A549 (cell line): ENCODE data around the gene MAMDC4. TPM values are rescaled to one million over a fixed set of nuclear protein-coding genes. Genes with fewer than 3 reads are reported as not detected.

Experiments used
- ATAC-seq, 2 experiments: fragments of 200-7000 bp in 1 of 2; fragments of >200 bp in 1 of 2; cut with Nextera tagmentation in 1 of 2; cut with Tn5 transposase in 1 of 2; 3 replicates each; pipeline versions ENCODE4 v1.8.0 to v1.9.1; 2018 to 2020; ENCODE audit warnings: mild to moderate bottlenecking in 1 of 2, moderate library complexity in 1 of 2
- CTCF ChIA-PET: fragments of 300-600 bp; sonication (Branson Sonifier 250); formaldehyde crosslinking; extraction: SDS; loops from one replicate; lab custom pipeline; 2021; ENCODE audit warnings: antibody characterized with exemption, inconsistent platforms; lab: Yijun Ruan, JAX
- POLR2A ChIA-PET: fragments of 350-600 bp; formaldehyde crosslinking; extraction: SDS; loops from one replicate; lab custom pipeline; 2021; ENCODE audit warnings: antibody characterized with exemption, inconsistent platforms; lab: Yijun Ruan, JAX
- DNase-seq, 2 experiments: peaks; one replicate each; pipeline versions ENCODE4 v3.0.0 to v3.0.0-alpha.2; 2011 to 2016; ENCODE audit warnings: low read depth in 1 of 2, low spot score in 1 of 2
- FAIRE-seq: peaks from 2 replicates; lab custom pipeline; 2011; peaks lifted over from hg19 to GRCh38; lab: Jason Lieb, UNC
- H3K27ac ChIP-seq, 2 experiments: fragments of >200 bp; sonication (Bioruptor Twin); formaldehyde crosslinking; 3 replicates each; pipeline ENCODE4 v1.5.1; 2016 to 2017
- H3K4me1 ChIP-seq: fragments of >200 bp; sonication (Bioruptor Twin); formaldehyde crosslinking; 3 replicates; pipeline ENCODE4 v1.6.1; 2016
- H3K4me2 ChIP-seq: fragments of >200 bp; sonication (Bioruptor Twin); formaldehyde crosslinking; 3 replicates; pipeline ENCODE4 v1.6.1; 2016
- H3K4me3 ChIP-seq: fragments of >200 bp; sonication (Bioruptor Twin); formaldehyde crosslinking; 3 replicates; pipeline ENCODE4 v1.5.1; 2016
- H3K9me3 ChIP-seq: fragments of >200 bp; sonication (Bioruptor Twin); formaldehyde crosslinking; 3 replicates; pipeline ENCODE4 v1.6.1; 2016
- CEBPB ChIP-seq, 2 experiments: fragments of >200 bp in 1 of 2; sonication (Bioruptor Twin) in 1 of 2; formaldehyde crosslinking in 1 of 2; IDR thresholded peaks; 2 replicates each; pipeline ENCODE4 v1.6.1; 2012 to 2016
- CHD2 ChIP-seq: fragments of 150-350 bp; IDR thresholded peaks from 2 replicates; pipeline ENCODE4 v1.6.1; 2014; ENCODE audit warnings: low read length; ENCODE audit not compliant: partially characterized antibody
- EP300 ChIP-seq, 2 experiments: fragments of >200 bp; sonication (Bioruptor Twin); formaldehyde crosslinking; IDR thresholded peaks; 2 replicates in 1 of 2; 3 replicates in 1 of 2; pipeline ENCODE4 v1.6.1; 2016 to 2017
- FOSB ChIP-seq: fragments of 250-450 bp; sonication (Bioruptor Pico); IDR thresholded peaks from 2 replicates; pipeline ENCODE4 v1.5.0; 2020; ENCODE audit warnings: mild to moderate bottlenecking, moderate library complexity
- FOSL2 ChIP-seq, 2 experiments: fragments of 450-650 bp in 1 of 2; fragments of >200 bp in 1 of 2; sonication (Bioruptor Twin) in 1 of 2; formaldehyde crosslinking; IDR thresholded peaks; 2 replicates each; pipeline versions ENCODE4 v1.5.0 to v1.6.1; 2016 to 2020; ENCODE audit warnings: mild to moderate bottlenecking in 1 of 2, moderate library complexity in 1 of 2
- FOXS1 ChIP-seq: fragments of 250-450 bp; sonication (Bioruptor Pico); IDR thresholded peaks from 2 replicates; pipeline ENCODE4 v1.5.0; 2020; ENCODE audit warnings: mild to moderate bottlenecking, moderate library complexity
- GATA3 ChIP-seq: IDR thresholded peaks from 2 replicates; pipeline ENCODE4 v1.6.1; 2012; ENCODE audit warnings: borderline replicate concordance
- HDAC2 ChIP-seq: fragments of 200-600 bp; sonication (generic); IDR thresholded peaks from 2 replicates; pipeline ENCODE4 v1.6.1; 2016
- HEYL ChIP-seq: fragments of 250-450 bp; sonication (Bioruptor Pico); IDR thresholded peaks from 2 replicates; pipeline ENCODE4 v1.8.0; 2021; ENCODE audit warnings: mild to moderate bottlenecking, moderate library complexity
- HOXA7 ChIP-seq: fragments of 250-450 bp; sonication (Bioruptor Pico); IDR thresholded peaks from 2 replicates; pipeline ENCODE4 v1.5.0; 2020; ENCODE audit warnings: mild to moderate bottlenecking, moderate library complexity
- HOXB13 ChIP-seq: fragments of 250-450 bp; sonication (Bioruptor Pico); IDR thresholded peaks from 2 replicates; pipeline ENCODE4 v1.5.0; 2020; ENCODE audit warnings: low read depth, mild to moderate bottlenecking, moderate library complexity
- HOXB5 ChIP-seq: fragments of 250-450 bp; sonication (Bioruptor Pico); IDR thresholded peaks from 2 replicates; pipeline ENCODE4 v1.5.0; 2020; ENCODE audit warnings: mild to moderate bottlenecking, moderate library complexity
- JUN ChIP-seq, 2 experiments: fragments of >200 bp; sonication (Bioruptor Twin); formaldehyde crosslinking; IDR thresholded peaks; 2 replicates in 1 of 2; 3 replicates in 1 of 2; pipeline ENCODE4 v1.6.1; 2016 to 2017
- KDM5A ChIP-seq: fragments of 200-600 bp; sonication (generic); IDR thresholded peaks from 2 replicates; pipeline ENCODE4 v1.6.1; 2016; ENCODE audit warnings: antibody characterized with exemption, mild to moderate bottlenecking
- MYC ChIP-seq: IDR thresholded peaks from 2 replicates; pipeline ENCODE4 v1.6.1; 2012; ENCODE audit warnings: mild to moderate bottlenecking, inconsistent platforms, low read length, improper control_type of control experiment, borderline replicate concordance
- PBX3 ChIP-seq: IDR thresholded peaks from 2 replicates; pipeline ENCODE4 v1.6.1; 2012
- POLR2A ChIP-seq: IDR thresholded peaks from 2 replicates; pipeline ENCODE4 v1.6.1; 2012; ENCODE audit warnings: mild to moderate bottlenecking, low read length
- POLR2AphosphoS2 ChIP-seq: conservative IDR thresholded peaks from 2 replicates; pipeline ENCODE4 v1.6.1; 2012; ENCODE audit warnings: low read length, improper control_type of control experiment, inconsistent platforms
- RARB ChIP-seq: fragments of 250-450 bp; sonication (Bioruptor Pico); IDR thresholded peaks from 2 replicates; pipeline ENCODE4 v1.8.0; 2021; ENCODE audit warnings: mild to moderate bottlenecking, moderate library complexity
- REST ChIP-seq: fragments of 200-600 bp; sonication (generic); IDR thresholded peaks from 2 replicates; pipeline ENCODE4 v1.6.1; 2016; ENCODE audit warnings: antibody characterized with exemption, mild to moderate bottlenecking, moderate library complexity
- RFX5 ChIP-seq: fragments of 450-650 bp; IDR thresholded peaks from 2 replicates; pipeline ENCODE4 v1.7.1; 2014; ENCODE audit warnings: antibody characterized with exemption, mild to moderate bottlenecking, moderate library complexity
- SMC3 ChIP-seq: fragments of >200 bp; sonication (Bioruptor Twin); formaldehyde crosslinking; IDR thresholded peaks from 3 replicates; pipeline ENCODE4 v1.6.1; 2018; ENCODE audit warnings: inconsistent platforms
- SREBF2 ChIP-seq: fragments of 450-650 bp; IDR thresholded peaks from 2 replicates; pipeline ENCODE4 v1.6.1; 2014; ENCODE audit warnings: mild to moderate bottlenecking, moderate library complexity
- ZFP36 ChIP-seq: fragments of 450-650 bp; IDR thresholded peaks from 2 replicates; pipeline ENCODE4 v1.6.1; 2014; ENCODE audit warnings: borderline replicate concordance; ENCODE audit not compliant: partially characterized antibody
- WGBS: methylation state at CpG from one replicate; pipeline ENCODE4 v1.1.6; 2017; ENCODE audit errors: missing lambda C conversion rate; 5-methylcytosine and 5-hydroxymethylcytosine counted together
- polyA plus RNA-seq, 4 experiments: library from polyadenylated mRNA; depleted of rRNA in 3 of 4; stranded (reverse); fragments of >200 nt; fragmentation: RNase III in 1 of 4; extraction: RNeasy Plus Mini Kit Qiagen cat#74134 plus additional on column Dnase treatment in 1 of 4; gene quantifications; 2 replicates in 3 of 4; 3 replicates in 1 of 4; pipeline ENCODE4 v1.2.3, GENCODE V29; 2011 to 2017
- TF ChIP-seq, protein P1 (sequence below): fragments of 450-650 bp; IDR thresholded peaks from 2 replicates; pipeline ENCODE4 v1.6.1; 2014; ENCODE audit warnings: antibody characterized with exemption
- TF ChIP-seq, protein P2 (sequence below): IDR thresholded peaks from 2 replicates; pipeline ENCODE4 v1.6.1; 2012
- TF ChIP-seq, protein P3 (sequence below): IDR thresholded peaks from 2 replicates; pipeline ENCODE4 v1.6.1; 2012; ENCODE audit warnings: low read depth, borderline replicate concordance

Gene MAMDC4
- polyA plus RNA-seq, 2 of the 4 experiments (the other 2 are of a cell fraction): 1.3 to 7.3 TPM

GRCh38 chr9:136881691-136882108, 29.6 kb downstream of the MAMDC4 start:
- POLR2A ChIA-PET: interaction anchor here (1.0 to 6.8 kb wide), 7 partner anchors 9 to 34 kb away, joined by 3 to 108 read pairs (median 4); partner anchors contain the start of gene EDF1
- WGBS: 15% methylated on average over 9 of the region's 9 CpGs
- Histone ChIP-seq H3K9me3 (no peaks in the 10 kb centered on the region), H3K27ac (peak overlapping the region; percentile 97 to 98), H3K4me3 (no peak overlapping the region; the same call in 2 of the 3 replicates), H3K4me1 (peaks cover 43% of the 10 kb centered on the region), H3K4me2 (peak overlapping the region; percentile 77)
- no peak for FAIRE-seq
- peak; percentile 7 to 16; a peak in 4 of 6 replicates for ATAC-seq
- CTCF ChIA-PET: interaction anchor here (0.9 to 14.7 kb wide), 17 partner anchors 9 to 153 kb away, joined by 3 to 139 read pairs (median 7); partner anchors contain the start of gene AJM1
- peak in 1 of 2 experiments; percentile 48 for DNase-seq
- TF ChIP-seq HOXB5 (CRISPR knock-in tag) (no peak), HDAC2 (no peak), PBX3 (no peak), POLR2AphosphoS2 (no peak), HOXA7 (CRISPR knock-in tag) (no peak), ZFP36 (no peak), KDM5A (no peak), CEBPB (IDR thresholded peaks at IDR 0.05) (no peak), FOXS1 (CRISPR knock-in tag) (no peak), REST (no peak), HOXB13 (CRISPR knock-in tag) (no peak)

GRCh38 chr9:136882109-136882946, 30.2 kb downstream of the MAMDC4 start:
- FAIRE-seq (no peak), ATAC-seq (peak; percentile 57 to 66), DNase-seq (peak; percentile 93 to 96)
- 10% methylated on average over 14 of the region's 19 CpGs for WGBS
- ChIA-PET POLR2A (interaction anchor here (0.9 to 6.8 kb wide), 8 partner anchors 10 to 34 kb away, joined by 3 to 108 read pairs (median 4); partner anchors contain the start of gene EDF1), CTCF (interaction anchor here (1.0 to 14.7 kb wide), 14 partner anchors 9 to 153 kb away, joined by 3 to 139 read pairs (median 8); partner anchors contain the start of genes AJM1 and C8G)
- H3K4me3 ChIP-seq: no peak overlapping the region; the same call in 2 of the 3 replicates
- H3K4me1 ChIP-seq: peaks cover 43% of the 10 kb centered on the region
- peak overlapping the region; percentile 77 for H3K4me2 ChIP-seq
- no peaks in the 10 kb centered on the region for H3K9me3 ChIP-seq
- H3K27ac ChIP-seq: peak overlapping the region; percentile 97 to 98
- TF ChIP-seq FOSB (CRISPR knock-in tag) (no peak), HOXA7 (CRISPR knock-in tag) (0 out of 2 replicates have a peak, but pooled peaks have one; percentile 24), SMC3 (peak; percentile 7; the same call in 1 of the 3 replicates), GATA3 (peak; percentile 65; the same call in 1 of the 2 replicates), RFX5 (no peak), CEBPB (IDR thresholded peaks at IDR 0.05) (peak in 1 of 2 experiments; percentile 79; a peak in 2 of 4 replicates), PBX3 (0 out of 2 replicates have a peak, but pooled peaks have one; percentile 29), CHD2 (peak; percentile 12), JUN (IDR thresholded peaks at IDR 0.05) (peak in 1 of 2 experiments; percentile 85; a peak in 3 of 5 replicates), FOSL2 (IDR thresholded peaks at IDR 0.05) (peak; percentile 65), FOSL2 (CRISPR knock-in tag; IDR thresholded peaks at IDR 0.05) (peak; percentile 97), POLR2A (peak; percentile 65; the same call in 1 of the 2 replicates), HOXB5 (CRISPR knock-in tag) (0 out of 2 replicates have a peak, but pooled peaks have one; percentile 28), RARB (CRISPR knock-in tag) (no peak), SREBF2 (no peak), HEYL (no peak), EP300 (IDR thresholded peaks at IDR 0.05) (peak; percentile 32 to 77; a peak in 1 of 5 replicates), MYC (peak; percentile 88), HOXB13 (CRISPR knock-in tag) (no peak)
- TF ChIP-seq, protein P1, sequence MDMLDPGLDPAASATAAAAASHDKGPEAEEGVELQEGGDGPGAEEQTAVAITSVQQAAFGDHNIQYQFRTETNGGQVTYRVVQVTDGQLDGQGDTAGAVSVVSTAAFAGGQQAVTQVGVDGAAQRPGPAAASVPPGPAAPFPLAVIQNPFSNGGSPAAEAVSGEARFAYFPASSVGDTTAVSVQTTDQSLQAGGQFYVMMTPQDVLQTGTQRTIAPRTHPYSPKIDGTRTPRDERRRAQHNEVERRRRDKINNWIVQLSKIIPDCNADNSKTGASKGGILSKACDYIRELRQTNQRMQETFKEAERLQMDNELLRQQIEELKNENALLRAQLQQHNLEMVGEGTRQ: peak; percentile 59
- TF ChIP-seq, protein P2, sequence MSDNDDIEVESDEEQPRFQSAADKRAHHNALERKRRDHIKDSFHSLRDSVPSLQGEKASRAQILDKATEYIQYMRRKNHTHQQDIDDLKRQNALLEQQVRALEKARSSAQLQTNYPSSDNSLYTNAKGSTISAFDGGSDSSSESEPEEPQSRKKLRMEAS: peak; percentile 96
- TF ChIP-seq, protein P3, sequence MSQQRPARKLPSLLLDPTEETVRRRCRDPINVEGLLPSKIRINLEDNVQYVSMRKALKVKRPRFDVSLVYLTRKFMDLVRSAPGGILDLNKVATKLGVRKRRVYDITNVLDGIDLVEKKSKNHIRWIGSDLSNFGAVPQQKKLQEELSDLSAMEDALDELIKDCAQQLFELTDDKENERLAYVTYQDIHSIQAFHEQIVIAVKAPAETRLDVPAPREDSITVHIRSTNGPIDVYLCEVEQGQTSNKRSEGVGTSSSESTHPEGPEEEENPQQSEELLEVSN: peak; percentile 75
